HS-5 (cell line): Measurements from ENCODE around the gene B4GAT1.
A peak's percentile ranks its signal among the peaks of the same experiment; 100 is the strongest.
"Not testable (repeated sequence)": the region's sequence is repeated elsewhere in the genome, so short reads cannot be mapped to it uniquely, and the experiment has no call there.

Experiments
- DNase-seq: peaks from one replicate; pipeline ENCODE4 v3.0.0-alpha.2; 2012; ENCODE audit warnings: low read depth

Gene B4GAT1

DNA sequence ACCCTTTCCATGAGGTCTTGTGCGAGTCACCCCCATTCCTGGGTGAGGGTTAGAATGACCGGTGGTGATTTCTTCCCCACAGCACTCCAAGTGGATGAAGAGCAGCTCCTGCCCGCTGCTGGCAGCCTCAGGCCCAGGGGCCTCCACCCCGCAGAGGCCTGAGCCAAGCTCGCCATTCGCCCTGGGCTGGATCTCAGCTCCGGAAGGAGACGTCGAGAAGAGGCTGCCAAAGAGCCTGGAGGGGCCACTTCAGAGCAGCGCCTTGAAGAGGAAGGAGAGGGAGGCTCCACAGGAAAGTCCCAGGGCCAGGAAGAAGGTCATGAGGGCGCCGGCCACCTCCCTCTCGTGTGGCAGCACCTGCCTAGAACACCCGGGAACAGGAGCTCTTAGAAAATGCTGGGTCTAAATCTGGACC, 15.8 kb upstream of the B4GAT1 start:
- no peak for DNase-seq

GRCh38 chr11:66362481-66363147, 15.2 kb upstream of the B4GAT1 start:
- DNase-seq: no peak

DNA sequence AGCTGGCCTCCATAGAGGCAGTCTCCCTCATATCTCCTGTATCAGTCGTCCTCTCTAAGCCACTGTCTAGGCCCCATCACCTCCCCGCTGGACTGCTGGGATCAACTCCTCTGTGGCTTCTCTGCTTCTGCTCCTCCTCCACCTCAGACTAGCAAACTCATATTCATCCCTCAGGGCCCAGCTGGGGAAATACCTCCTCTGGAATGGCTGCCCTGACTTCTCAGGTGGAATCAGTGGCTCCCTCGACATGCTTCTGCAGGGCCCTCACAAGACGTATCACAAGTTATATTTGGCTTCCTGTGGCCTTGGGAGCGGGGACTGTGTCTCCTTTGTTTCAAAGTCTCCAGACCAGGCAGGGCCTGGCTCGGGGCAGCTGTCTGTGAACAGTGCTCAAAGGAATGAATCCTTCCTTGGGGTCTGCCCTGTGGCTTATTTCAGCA, 14.1 kb upstream of the B4GAT1 start:
- DNase-seq: no peak

DNA sequence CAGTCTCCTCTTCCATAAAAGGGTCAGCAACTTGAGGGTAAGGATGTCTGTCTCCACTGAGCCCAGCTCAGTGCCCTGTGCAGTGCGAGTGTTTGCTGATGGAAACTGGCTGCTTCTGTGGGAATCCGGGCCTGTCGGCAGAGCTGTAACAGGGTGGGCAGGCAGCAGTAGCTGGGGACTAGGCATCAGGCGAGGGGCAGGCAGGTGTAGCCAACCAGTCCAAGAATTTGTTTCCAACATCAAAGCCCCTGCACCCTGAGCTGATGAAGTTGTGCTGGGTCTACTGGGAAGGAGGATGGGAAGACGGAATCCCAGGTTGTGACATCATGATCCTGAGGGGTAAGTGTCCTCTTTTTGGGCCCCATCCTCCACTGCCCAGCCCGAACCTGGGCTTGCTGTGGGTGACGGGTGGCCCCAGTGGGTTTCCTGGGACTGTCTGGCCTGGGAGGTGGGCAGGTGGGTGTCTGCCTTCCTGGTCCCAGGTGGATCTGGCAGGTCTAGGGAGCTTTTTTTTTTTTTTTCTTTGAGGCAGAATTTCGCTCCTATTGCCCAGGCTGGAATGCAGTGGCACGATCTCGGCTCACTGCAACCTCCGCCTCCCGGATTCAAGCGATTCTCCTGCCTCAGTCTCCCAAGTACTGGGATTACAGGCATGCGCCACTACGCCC, 13.1 kb upstream of the B4GAT1 start:
- DNase-seq: no peak

- no peak for DNase-seq
Measured at GRCh38 chr11:66359662-66360087, 12.2 kb upstream of the B4GAT1 start.

DNA sequence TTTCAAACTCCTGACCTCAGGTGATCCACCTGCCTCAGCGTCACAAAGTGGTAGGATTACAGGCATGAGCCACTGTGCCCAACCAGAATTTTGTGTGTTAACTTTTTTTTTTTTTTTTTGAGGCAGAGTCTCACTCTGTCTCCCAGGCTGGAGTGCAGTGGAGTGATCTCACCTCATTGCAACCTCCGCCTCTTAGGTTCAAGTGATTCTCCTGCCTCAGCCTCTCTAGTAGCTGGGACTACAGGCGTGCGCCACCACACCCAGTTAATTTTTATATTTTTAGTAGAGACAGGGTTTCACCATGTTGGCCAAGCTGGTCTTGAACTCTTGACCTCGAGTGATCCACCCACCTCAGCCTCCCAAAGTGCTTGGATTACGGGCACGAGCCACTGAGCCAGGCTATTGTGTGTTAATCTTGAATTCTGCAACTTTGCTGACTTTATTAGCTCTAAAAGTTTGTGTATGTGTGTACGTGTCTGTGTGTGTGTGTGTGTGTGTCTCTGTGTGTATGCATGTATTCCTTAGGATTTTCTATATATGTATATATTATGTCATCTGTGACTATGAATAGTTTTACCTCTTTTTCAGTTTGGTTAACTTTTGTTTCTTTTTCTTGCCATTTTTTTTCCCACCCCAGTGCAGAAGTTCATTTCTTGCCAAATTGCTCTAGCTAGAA, 3.3 kb upstream of the B4GAT1 start:
- not testable (repeated sequence) for DNase-seq

GRCh38 chr11:66349084-66349386, 1.6 kb upstream of the B4GAT1 start:
- no peak for DNase-seq

GRCh38 chr11:66346476-66347424, 679 bp downstream of the B4GAT1 start:
- DNase-seq: no peak

- DNase-seq: no peak
Measured at GRCh38 chr11:66345316-66345649, 2.1 kb downstream of the B4GAT1 start.

GRCh38 chr11:66344550-66345315, 2.7 kb downstream of the B4GAT1 start, which contains the start of gene BRMS1:
BRMS1 (minus strand) TSS chr11:66345104; CDS start chr11:66342234, 2,870 bp downstream.
- peak; percentile 84 for DNase-seq

DNA sequence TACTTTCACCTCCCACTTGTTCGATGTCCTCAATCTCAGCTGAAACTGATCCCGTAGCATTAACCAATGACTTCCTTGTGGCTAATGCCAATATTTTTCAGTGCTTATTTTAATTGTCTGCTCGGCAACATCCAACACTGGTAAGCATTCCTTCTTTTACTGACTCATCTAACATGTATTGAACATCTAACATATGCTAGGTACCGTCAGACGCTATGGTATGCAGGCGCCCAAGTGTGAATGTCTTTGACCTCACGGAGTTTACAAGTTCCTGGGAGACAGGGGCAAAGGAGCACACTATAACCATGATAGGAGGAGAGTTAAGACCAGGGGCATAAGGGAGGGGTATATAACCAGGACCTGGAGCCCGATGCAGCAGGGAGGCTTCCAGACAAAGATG, 4.3 kb downstream of the B4GAT1 start:
- no peak for DNase-seq

- no peak for DNase-seq
Measured at GRCh38 chr11:66341502-66342126, 5.8 kb downstream of the B4GAT1 start.

GRCh38 chr11:66340596-66341501, 6.6 kb downstream of the B4GAT1 start:
- no peak for DNase-seq

DNA sequence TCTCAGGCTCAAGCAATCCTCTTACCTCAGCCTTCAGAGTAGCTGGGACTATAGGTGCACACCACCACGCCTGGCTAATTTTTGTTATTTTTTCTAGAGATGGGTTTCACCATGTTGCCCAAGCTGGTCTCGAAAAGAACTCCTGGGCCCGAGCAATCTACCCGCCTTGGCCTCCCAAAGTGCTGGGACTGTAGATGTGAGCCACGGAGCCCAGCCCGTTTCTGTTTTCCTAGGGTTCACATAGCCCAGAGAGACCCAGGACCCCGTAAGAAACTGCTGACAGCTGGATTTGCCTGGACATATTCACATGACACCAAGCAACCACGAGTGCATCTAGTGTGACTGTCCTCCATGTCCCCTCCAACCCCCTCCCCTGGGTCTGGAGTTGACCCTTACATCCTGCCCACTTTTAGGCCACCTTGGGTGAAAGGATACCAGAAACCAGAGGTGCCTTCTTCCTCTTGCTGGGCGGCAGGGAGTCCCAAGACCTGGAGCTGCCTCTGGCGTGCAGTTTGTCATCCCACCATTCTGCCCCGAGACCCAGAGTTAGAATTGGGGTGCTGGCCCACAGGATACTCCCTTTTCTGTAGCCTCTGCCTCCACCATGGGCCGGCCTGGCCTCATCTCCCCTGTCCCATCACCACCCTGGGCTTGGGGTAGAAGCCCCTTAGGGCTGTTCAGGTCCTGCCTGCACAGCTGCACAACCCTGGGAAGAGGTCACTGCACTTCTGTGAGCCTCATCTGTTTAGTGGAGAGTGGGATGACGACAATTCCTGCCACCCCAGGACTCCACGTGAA, 7.5 kb downstream of the B4GAT1 start:
- DNase-seq: no peak

DNA sequence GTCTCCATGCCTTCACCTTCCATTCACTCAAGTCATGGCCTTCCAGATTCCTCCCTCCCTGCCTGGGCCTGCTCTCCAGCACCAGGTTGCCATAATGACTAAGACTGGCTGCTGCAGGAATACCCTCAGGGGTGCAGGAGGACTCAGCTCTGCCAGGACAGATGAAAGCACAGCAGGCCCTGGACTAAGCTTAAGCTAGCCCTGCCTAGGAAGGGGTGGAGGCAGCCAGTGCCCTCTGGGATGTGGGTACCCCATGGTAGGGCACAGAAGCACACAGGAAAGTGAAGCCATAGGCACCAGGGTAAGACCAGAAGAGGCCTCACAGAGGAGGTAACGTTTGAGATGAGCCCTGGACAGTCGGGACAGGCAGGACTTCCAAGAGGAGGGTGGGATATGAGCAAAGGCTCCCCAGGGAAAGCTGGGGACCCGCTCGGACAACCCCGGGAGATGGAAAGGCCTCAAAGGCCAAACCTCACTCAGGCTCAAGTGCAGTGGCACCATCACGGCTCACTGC, 8.2 kb downstream of the B4GAT1 start:
- no peak for DNase-seq

DNA sequence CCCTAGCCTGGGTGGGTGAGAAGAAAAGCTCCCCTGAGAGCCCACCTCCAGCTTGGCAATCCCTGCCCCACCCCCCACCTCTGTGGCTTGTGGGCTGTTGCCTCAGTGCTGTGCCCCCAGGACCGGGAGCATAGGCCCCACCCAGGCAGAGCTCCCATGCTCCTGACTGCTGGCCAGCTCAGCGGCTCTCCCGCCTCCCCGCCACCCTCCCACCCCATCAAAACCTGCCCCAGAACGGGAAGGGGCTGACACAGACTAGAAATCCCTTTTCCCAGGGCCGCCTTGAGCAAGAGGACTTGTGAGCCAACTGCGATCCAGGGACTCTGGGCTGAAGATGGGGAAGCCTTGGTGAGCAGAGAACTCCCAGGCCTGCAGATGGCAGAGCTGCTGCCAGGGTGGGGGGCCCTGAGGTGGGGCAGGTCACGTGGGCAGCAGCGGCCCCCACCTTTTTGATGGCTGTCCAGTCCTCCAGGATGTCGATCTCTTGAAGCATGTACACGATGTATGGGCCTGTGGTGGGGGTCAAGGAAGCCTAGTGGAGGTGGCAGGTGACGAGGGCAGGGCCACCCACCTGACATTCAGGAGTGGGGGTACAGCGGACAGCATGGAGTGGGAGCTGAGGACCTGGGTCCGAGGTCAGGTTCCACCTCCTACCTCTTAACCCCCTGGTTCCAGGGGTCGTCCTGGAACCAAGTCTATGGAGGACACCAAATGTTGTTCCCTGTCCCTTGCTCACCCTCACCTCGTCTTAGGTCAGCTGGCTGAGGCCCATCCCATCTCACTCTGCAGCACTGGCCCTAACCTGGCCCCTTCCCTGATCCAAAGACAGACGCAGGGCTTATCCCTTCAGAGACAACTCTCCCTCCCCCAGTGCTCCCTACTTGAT, 8.9 kb downstream of the B4GAT1 start:
- DNase-seq: no peak

DNA sequence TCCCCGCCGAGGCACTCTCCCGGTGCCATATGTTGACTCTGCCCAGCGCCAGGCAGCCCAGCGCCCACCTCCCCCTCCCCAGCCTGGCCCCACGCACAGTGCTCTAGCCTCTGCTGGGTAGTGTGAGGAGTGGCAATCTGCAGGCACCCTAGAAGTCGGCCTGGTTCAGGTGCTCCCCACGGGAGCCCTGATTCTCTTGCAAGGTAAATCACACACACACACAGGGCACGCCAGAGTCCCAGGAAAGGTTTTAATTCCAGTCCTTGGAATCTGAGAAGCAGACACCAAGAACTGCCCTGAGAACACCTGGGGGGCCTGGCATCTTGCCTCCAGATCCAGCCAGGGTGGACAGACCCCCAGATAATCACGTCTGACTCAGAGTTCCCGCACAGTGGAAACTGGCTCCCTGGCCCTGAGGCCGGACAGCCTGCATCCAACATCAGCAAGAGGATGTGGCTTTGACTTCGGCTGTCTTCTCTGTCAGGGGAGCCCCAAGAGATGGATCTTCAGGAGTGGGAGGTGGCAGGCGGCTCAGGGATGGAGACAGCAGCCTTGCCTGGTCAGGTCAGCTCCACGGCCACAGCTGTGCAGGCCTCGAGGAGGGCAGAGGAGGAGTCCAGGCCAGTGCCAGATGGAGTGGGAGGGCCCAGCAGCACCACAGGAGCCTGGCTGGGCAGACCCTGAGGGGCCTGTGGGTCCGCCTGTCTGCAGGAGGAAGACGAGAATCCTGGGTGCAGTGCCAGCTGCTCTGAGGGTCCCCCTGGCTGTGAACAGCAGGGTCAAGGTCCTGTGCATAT, 10.1 kb downstream of the B4GAT1 start:
- DNase-seq: no peak
